Stimulated activated CD8-positive, alpha-beta memory T cell treated with anti-CD3 and anti-CD28 coated beads, Interleukin-15, amount 100 ng/mL, for 4 hours (primary cell): ENCODE results near the gene FHOD3.

ENCODE experiments used
- DNase-seq, 2 donors: peaks; one replicate each; pipeline ENCODE4 v3.0.0-alpha.2; 2020; ENCODE audit warnings: low read depth in 2 of 2

Gene FHOD3

GRCh38 chr18:36296650-36297416 lies 680 bp upstream of the FHOD3 start:
- DNase-seq: no peak

GRCh38 chr18:36298126-36298741 lies 721 bp downstream of the FHOD3 start:
- no peak for DNase-seq

DNA sequence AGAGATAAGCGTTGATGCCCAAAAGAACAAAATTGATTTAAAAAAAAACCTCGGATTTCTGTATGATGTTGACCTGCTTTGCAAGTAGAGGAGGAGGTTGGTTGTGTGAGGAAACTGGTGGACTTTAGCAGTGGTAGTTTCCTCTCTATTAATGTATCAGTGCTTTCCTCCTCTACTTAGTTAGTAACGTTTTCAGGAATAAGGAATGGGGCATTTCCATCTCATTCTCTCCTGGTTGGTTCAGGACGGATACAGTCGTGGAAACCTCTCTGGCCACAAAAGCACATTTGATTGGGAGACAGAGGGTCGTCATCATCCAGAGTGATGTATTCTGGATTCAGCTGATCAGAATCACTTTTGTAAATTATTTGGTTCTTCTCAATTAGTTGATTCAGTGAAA lies 1.5 kb downstream of the FHOD3 start:
- DNase-seq: no peak

- no peak for DNase-seq
Observed at GRCh38 chr18:36300211-36300610, 2.7 kb downstream of the FHOD3 start.

GRCh38 chr18:36301884-36302283 lies 4.4 kb downstream of the FHOD3 start:
- no peak for DNase-seq

DNA sequence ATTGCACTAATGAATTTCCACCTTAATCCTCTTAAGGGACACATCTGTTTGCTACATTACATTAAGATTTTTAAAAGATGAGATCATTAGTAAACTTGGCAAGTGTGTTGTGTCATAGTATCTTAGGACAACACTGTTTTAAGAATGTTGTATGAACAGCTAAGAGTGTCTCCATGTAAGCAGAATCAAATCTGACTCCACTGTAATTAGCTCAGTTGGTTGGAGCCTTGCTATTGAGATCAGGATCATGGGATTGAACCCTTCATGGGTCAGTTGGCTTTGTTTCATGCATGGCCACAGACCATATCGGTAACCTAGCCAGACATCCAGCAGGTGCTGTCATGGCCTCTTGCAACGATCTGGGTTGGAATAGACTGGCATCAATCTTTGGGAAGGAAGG lies 5.2 kb downstream of the FHOD3 start:
- DNase-seq: no peak

DNA sequence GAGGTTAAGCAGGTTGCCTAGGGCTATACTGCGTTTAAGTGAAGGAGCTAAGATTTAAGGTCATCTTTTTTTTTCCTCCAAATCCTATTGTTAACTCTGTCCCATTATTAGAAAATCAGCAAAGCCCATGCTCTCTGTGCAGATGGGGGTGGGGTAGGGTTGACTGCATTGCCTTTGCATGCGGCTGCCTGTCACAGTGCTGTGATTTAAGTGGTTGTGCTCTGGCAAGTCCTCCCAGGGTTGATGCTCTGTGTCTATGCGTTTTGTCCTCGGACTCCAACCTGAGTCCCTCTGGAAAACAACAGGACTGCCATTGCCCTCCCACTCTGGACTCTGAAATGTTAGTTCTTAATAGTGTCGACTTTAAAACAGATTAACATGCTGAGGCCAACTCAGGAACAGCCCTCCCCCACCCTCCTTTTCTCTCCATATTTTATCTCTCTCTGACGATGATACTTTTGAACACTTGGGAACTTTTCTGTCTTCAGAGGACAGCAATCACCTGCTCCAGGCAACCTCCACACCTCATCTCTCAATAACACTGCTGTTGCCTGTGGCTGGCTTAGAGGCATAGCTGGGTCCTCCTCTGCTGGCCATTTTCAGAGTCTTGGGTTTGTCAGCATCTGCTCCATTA lies 5.8 kb downstream of the FHOD3 start:
- no peak for DNase-seq

- no peak for DNase-seq
Observed at GRCh38 chr18:36304723-36305122, 7.2 kb downstream of the FHOD3 start.

DNA sequence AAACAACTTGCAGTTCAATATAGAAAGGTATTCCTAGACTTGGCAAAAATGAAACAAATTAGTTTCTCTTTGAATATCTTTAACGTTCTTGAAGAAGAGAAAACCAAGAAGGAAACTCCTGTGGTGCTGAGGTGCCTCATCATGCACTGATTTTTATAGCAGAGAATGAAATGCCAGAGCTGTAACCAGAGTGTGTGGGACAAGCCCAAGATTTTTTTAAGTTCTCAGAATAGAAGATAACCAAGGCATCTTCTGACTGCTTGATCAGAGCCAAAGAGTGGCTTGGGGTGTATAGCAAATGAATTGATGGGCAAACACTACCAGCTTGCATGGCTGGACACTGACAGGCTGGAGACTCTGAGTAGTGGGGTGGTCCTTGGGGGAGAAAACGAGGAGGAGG lies 7.9 kb downstream of the FHOD3 start:
- no peak for DNase-seq

DNA sequence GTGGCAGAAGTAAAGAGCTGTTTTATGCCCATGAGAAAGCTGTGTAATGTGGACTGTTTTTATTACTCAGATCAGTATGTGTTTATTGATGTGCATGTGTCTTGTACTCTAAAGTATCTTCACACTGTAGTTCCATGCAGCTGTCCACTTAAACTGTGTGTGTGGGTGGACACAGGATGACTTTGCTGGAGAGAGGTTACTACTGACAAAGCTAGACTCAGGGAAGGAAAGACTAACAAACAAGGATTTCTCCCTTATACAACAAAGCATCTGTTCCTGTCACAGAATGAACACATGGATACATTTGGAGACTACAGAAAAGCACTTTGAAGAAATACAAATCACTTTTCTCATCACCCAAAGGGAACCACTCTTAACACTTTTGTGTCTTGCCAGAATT lies 10.0 kb downstream of the FHOD3 start:
- DNase-seq: no peak

GRCh38 chr18:36308711-36309435 lies 11.4 kb downstream of the FHOD3 start:
- no peak for DNase-seq

- DNase-seq: no peak
Observed at GRCh38 chr18:36309436-36310391, 12.2 kb downstream of the FHOD3 start.

DNA sequence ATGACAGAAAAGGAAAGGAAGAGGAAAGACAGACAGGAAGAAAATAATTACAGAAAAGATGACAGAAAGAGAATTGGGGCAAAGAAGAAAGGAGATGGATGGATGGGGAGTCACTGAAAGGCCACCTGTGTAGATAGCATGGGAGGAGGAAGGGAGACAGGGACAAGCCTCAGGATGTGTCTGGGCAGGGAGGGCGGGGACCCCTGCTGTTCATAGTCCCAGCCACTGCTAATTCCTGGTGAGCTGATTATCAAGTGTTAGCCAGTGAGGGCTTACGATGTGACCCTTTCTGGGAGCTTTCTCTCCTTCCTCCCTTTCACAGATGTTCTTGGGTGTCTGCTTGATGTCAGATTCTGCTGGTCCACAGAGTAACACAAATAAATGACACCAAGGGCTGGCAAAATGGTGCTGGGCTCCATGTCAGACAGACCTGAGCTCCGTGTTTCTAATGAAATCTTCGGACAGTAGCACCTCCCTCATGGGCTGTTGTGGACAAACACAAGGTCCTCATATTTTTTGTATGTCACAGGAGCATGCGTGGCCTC lies 13.6 kb downstream of the FHOD3 start:
- DNase-seq: no peak

- DNase-seq: no peak
Observed at GRCh38 chr18:36312806-36313395, 15.4 kb downstream of the FHOD3 start.

DNA sequence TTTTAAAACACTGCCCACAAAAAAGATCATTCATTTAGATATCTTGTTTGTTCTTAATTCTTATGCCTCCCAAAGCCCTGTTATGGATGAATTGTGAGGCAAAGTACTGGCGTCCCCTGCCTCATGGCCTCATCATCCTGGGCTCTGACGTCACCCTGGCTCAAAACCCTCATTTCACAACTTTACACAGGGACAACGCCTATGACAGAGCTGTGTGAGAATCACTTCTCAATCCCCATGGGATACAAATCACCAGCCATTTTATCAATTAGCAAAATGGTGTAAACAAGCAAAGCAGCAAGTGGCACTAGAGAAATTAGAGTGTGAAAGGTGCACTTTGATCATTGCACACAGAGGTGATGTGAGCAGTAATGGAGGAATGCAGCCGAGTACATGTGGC lies 16.6 kb downstream of the FHOD3 start:
- DNase-seq: no peak

GRCh38 chr18:36314754-36315153 lies 17.2 kb downstream of the FHOD3 start:
- no peak for DNase-seq

GRCh38 chr18:36315736-36316135 lies 18.2 kb downstream of the FHOD3 start:
- no peak for DNase-seq

DNA sequence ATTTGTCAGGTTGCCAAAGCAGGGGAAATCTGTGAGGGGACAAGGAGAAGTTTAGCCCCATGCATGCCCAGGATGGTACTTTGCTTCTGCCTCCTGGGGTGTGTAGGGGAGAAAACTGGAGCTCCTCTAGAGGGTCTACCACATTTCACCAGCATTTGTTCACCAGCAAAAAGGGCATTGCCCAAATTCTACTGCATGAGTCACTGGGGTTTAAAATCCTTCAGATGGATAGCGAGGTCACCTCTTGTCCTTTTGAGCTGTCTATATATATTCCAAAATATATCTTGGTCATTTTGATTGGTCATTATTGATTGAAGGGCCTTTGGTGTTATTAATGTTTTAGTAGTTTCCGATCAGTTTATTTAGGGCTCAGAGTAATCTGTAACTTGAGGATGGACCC lies 18.7 kb downstream of the FHOD3 start:
- DNase-seq: no peak

GRCh38 chr18:36321658-36322407 lies 24.3 kb downstream of the FHOD3 start:
- DNase-seq: no peak

- DNase-seq: no peak
Observed at GRCh38 chr18:36322408-36322728, 24.9 kb downstream of the FHOD3 start.
